ENCODE measurements around the gene MAP4K2. TPM values are rescaled to one million over a fixed set of nuclear protein-coding genes. Genes with fewer than 3 reads are reported as not detected.

Gene MAP4K2
- total and polyA plus RNA-seq, 12 donors = 4.6 to 19.9 (median 8.4) TPM

DNA sequence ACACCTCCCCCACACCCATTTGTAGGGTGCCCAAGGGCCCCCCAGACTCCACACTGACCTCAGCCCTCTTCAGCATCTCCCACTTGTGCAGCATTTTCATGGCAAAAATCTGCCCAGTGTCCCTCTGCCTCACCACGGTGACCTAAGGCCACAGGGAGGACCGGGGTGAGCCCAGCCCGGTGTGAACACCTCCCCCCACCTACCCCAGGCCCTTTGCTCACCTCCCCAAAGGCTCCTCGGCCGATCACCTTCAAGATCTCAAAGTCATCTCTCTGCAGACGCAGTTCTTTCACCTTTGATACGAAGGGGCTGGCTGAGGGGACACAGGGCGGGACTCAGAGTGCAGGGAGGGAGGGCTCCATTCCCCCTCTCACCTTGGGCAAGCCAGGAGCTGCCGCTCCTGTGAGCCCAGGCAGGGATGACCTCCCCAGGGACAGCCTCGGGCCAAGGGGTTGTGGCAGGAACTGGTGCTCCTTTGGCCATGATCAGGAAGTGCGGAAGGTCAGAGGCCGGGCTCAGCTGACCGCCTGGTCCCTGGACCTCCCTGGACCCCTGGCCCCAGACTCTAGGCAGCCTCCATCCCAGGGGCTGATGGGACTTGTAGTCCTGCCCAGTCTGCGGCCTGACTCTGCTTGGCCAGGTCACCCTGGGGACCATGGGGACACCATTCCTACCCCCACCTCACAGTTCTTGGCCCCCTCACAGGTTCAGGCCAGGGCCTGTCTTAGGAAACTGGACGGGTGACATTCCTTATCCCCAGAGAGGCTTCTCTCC lies 38.8 kb upstream of the MAP4K2 start:
- intact Hi-C loops (cut with DNase I) = loop anchor here in 5 of 10 donors (10.0 kb wide), 3 partner anchors 153 to 183 kb away; partner anchors contain the start of genes ARL2 (in 3 of the 5), BATF2 (in 1 of the 5) and SNX15 (in 1 of the 5)
- WGBS, 2 donors = 89 to 92% methylated on average over 15 of the region's 15 CpGs

DNA sequence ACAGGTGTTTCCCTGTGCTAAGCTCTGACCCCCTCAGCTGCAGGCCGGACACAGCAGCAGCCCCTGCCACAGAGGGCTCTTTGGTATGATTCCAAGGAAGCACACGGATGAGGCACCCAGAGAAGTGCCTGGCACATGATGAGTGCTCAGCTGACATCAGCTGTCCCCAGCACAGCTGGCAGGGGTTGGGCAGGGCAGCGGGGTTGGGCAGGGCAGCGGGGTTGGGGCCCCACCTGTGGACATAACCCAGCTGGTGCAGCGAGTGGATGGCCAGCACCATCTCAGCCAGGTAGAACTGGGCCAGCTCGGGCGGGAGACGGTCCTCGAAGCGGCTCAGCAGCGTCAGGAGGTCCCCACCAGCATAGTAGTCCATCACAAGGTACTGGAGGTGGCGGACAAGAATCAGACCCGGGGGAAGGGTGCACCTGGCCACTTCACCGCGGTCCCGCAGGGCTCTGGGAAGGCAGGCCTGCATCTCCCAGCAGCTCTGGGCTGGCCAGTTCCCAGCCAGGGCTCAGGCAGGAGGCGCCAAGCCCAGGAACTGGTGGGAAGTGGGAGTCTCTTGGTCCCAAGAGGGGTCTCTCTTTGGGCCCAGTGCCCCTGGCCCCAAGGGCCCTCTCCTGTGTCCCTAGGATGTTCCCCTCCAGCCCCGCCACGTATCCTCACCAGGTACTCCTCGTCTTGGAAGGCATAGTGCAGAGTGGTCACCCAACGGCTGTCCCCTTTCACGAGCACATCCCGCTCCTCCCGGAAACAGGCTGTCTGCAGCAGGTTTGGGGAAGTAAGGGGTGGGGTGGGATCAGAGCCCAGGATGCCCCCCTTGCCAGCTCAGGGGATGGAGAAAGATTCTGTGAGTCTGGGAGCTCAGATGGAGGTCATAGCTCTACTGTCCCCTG lies 37.1 kb upstream of the MAP4K2 start:
- DNase-seq (no peak), ATAC-seq (no peak)
- Histone ChIP-seq H3K27ac (no peak overlapping the region), H3K4me1 (peaks cover 0 to 12% (median 5%) of the 10 kb centered on the region in 9 donors), H3K4me3 (no peak overlapping the region), H3K36me3 (no peaks in the 10 kb centered on the region), H3K27me3 (no peaks in the 10 kb centered on the region), H3K9me3 (no peaks in the 10 kb centered on the region)
- TF ChIP-seq, protein P1, sequence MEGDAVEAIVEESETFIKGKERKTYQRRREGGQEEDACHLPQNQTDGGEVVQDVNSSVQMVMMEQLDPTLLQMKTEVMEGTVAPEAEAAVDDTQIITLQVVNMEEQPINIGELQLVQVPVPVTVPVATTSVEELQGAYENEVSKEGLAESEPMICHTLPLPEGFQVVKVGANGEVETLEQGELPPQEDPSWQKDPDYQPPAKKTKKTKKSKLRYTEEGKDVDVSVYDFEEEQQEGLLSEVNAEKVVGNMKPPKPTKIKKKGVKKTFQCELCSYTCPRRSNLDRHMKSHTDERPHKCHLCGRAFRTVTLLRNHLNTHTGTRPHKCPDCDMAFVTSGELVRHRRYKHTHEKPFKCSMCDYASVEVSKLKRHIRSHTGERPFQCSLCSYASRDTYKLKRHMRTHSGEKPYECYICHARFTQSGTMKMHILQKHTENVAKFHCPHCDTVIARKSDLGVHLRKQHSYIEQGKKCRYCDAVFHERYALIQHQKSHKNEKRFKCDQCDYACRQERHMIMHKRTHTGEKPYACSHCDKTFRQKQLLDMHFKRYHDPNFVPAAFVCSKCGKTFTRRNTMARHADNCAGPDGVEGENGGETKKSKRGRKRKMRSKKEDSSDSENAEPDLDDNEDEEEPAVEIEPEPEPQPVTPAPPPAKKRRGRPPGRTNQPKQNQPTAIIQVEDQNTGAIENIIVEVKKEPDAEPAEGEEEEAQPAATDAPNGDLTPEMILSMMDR (IDR thresholded peaks at IDR 0.05) = no peak
- 90 to 91% methylated on average over 24 of the region's 24 CpGs for WGBS, 2 donors
- intact Hi-C loops (cut with DNase I) = loop anchor here in 5 of 10 donors (10.0 kb wide), 3 partner anchors 155 to 185 kb away; partner anchors contain the start of genes ARL2 (in 3 of the 5), BATF2 (in 1 of the 5) and SNX15 (in 1 of the 5)

More for the DNA sequence above, 38.8 kb upstream of the MAP4K2 start:
- DNase-seq (no peak), ATAC-seq (no peak)
- Histone ChIP-seq H3K9me3 (no peaks in the 10 kb centered on the region), H3K4me3 (no peak overlapping the region), H3K36me3 (no peaks in the 10 kb centered on the region), H3K27ac (no peak overlapping the region), H3K4me1 (peaks cover 0 to 13% (median 6%) of the 10 kb centered on the region in 9 donors), H3K27me3 (no peaks in the 10 kb centered on the region)
- TF ChIP-seq, protein P1 (IDR thresholded peaks at IDR 0.05) = no peak

DNA sequence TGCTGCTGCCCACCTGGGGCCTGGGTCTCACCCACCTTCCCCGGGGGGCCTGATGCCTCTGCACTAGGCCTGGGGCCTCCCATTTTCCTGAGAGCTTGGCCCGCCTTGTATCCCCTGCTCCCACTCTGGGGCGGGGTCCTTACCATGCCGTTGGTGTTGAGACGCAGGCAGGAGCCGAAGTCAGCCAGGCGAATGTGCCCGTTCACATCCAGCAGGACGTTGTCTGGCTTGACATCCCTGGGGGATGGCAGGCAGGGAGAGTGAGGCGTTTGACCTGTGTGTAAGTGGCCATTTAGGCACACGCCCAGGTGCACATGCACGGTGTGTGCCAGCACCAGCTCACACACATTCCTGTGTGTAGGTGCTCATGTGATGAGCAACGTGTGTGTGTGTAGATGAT lies 36.3 kb upstream of the MAP4K2 start:
- no peak overlapping the region for H3K27ac ChIP-seq
- no peaks in the 10 kb centered on the region for H3K9me3 ChIP-seq
- TF ChIP-seq, protein P1 (IDR thresholded peaks at IDR 0.05) = no peak
- no peaks in the 10 kb centered on the region for H3K36me3 ChIP-seq
- no peak overlapping the region for H3K4me3 ChIP-seq
- no peak for ATAC-seq
- H3K27me3 ChIP-seq = no peaks in the 10 kb centered on the region
- WGBS, 2 donors = 89 to 91% methylated on average over 13 of the region's 13 CpGs
- no peak for DNase-seq
- intact Hi-C loops (cut with DNase I) = no loop called here
- H3K4me1 ChIP-seq = peaks cover 0 to 4% (median 0%) of the 10 kb centered on the region in 9 donors

DNA sequence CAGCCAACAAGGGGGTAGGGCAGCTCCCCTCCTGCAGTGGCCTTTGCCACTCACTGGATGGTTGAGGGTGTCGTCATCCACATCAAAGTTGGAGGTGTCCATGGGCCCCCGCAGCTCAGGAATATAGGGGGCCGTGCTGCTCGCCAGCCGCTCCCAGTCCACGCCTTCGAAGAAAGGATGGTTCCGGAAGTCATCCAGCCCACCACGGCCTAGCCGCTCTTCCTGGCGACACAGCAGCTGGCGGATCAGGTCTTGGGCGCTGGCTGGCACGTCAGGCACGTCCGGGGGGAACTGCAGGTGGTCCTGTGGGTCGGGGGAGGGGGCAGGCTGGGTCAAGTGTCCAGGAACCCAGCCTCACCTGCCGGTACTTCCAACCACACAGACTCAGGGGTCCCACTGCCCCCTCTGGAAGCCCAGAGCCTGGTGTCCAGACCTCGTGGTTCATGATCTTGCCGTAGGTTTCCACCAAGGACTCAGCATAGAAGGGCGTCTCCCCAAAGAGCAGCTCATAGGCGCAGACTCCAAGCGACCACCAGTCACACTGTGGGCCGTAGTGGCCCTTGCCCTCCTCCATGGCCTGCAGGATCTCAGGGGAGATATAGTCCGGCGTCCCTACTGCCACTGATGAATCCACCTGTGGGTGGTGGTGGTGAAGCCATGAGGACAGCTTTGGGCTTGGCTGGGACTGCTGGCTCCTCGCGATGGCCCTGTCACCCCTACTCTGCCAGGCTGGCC lies 35.8 kb upstream of the MAP4K2 start:
- H3K27me3 ChIP-seq = no peaks in the 10 kb centered on the region
- no peaks in the 10 kb centered on the region for H3K36me3 ChIP-seq
- DNase-seq (no peak), ATAC-seq (no peak)
- TF ChIP-seq, protein P1 (IDR thresholded peaks at IDR 0.05) = no peak
- no peaks in the 10 kb centered on the region for H3K9me3 ChIP-seq
- H3K27ac ChIP-seq = no peak overlapping the region
- H3K4me1 ChIP-seq = no peaks in the 10 kb centered on the region
- 93 to 94% methylated on average over 28 of the region's 28 CpGs for WGBS, 2 donors
- H3K4me3 ChIP-seq = no peak overlapping the region
- intact Hi-C loops (cut with DNase I) = no loop called here

All from heart right ventricle (tissue), 16 donors.